ENCODE results near the gene KRTAP22-2.

Gene KRTAP22-2

DNA sequence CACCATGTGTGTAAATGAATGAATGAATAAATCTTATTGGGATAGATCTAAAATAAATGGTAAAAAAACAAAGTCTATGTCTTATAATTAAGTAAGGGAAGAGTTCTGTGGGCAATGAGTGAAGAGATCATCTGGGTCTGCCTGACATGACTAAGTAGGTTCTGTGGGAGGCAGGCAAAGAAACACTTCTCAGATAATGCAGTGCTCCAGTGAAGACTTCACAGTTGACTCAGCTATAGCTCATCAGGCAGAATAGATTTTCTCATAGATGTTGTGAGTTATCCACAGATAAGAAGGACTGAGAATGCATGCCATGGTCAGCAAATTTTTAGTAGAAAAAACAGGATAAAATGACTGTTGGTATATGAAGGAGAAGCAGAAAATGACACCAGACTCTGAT lies 12.4 kb downstream of the KRTAP22-2 start:
- TF ChIP-seq, protein P1, sequence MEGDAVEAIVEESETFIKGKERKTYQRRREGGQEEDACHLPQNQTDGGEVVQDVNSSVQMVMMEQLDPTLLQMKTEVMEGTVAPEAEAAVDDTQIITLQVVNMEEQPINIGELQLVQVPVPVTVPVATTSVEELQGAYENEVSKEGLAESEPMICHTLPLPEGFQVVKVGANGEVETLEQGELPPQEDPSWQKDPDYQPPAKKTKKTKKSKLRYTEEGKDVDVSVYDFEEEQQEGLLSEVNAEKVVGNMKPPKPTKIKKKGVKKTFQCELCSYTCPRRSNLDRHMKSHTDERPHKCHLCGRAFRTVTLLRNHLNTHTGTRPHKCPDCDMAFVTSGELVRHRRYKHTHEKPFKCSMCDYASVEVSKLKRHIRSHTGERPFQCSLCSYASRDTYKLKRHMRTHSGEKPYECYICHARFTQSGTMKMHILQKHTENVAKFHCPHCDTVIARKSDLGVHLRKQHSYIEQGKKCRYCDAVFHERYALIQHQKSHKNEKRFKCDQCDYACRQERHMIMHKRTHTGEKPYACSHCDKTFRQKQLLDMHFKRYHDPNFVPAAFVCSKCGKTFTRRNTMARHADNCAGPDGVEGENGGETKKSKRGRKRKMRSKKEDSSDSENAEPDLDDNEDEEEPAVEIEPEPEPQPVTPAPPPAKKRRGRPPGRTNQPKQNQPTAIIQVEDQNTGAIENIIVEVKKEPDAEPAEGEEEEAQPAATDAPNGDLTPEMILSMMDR (IDR thresholded peaks at IDR 0.05; ENCODE audit: low read depth, low read length, missing control alignments) = no peak
- DNase-seq (ENCODE audit: extremely low read depth, low read depth) = no peak
- H3K4me3 ChIP-seq (replicated peaks; ENCODE audit: low read depth, low read length) = no peak overlapping the region

GRCh38 chr21:30567617-30568016 lies 22.6 kb downstream of the KRTAP22-2 start:
- DNase-seq (ENCODE audit: extremely low read depth, low read depth) = no peak

DNA sequence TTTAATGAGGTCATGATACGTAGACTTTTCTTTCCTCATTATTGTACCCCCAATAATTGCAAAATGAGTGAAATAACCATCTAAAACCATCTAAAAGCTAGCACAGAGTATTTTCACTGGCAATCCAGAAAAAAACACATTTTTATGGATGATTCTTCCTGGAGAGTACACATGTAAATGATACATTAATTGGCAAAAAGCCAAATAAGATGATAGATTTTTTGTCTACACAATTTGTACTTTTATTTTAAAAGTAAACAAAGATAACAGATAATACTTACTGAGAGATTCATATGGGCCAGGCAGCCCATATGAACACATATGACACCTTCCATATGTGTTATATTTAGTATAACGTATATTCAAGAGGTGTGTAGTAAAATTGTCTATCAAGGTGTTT lies 26.6 kb downstream of the KRTAP22-2 start:
- DNase-seq (ENCODE audit: extremely low read depth, low read depth) = no peak
- TF ChIP-seq, protein P1 (IDR thresholded peaks at IDR 0.05; ENCODE audit: low read depth, low read length, missing control alignments) = no peak
- H3K4me3 ChIP-seq (replicated peaks; ENCODE audit: low read depth, low read length) = no peak overlapping the region

More at GRCh38 chr21:30567617-30568016, 22.6 kb downstream of the KRTAP22-2 start:
- H3K4me3 ChIP-seq (replicated peaks; ENCODE audit: low read depth, low read length) = no peak overlapping the region
- TF ChIP-seq, protein P1 (IDR thresholded peaks at IDR 0.05; ENCODE audit: low read depth, low read length, missing control alignments) = no peak

GRCh38 chr21:30563072-30563471 lies 27.1 kb downstream of the KRTAP22-2 start:
- H3K4me3 ChIP-seq (replicated peaks; ENCODE audit: low read depth, low read length) = no peak overlapping the region
- no peak for DNase-seq (ENCODE audit: extremely low read depth, low read depth)
- TF ChIP-seq, protein P1 (IDR thresholded peaks at IDR 0.05; ENCODE audit: low read depth, low read length, missing control alignments) = no peak

- TF ChIP-seq, protein P1 (IDR thresholded peaks at IDR 0.05; ENCODE audit: low read depth, low read length, missing control alignments) = no peak
- no peak overlapping the region for H3K4me3 ChIP-seq (replicated peaks; ENCODE audit: low read depth, low read length)
- DNase-seq (ENCODE audit: extremely low read depth, low read depth) = no peak
These were observed 28.2 kb downstream of the KRTAP22-2 start for GRCh38 chr21:30561957-30562356.

DNA sequence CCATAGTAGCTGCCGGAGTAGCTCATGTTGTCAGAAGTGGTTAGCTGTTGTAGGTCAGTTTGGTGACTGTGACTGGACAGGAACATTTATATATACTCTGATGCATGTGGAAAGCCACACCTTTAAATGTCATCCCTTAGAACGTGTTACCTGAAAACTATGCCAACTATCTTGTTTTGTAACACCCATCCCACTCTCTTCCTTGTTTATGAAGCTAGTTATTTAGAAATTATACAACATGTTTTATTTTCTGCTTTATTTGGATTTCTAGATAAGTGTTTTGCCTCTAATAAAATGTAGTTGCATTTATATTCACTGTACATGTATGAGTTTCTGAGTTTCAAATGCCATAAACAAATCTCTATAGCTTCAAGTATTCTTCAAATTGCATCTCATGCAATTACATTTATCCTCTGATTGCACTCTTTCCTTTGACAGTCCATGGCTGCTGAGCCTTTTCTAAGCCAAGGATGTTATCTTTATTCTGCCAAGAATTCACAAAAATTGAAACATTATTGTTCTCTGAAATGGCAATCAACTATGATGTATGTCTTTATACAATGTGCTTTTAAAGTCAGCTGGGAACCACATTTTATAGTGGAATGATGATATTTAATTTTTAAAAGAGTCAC lies 28.8 kb downstream of the KRTAP22-2 start, which contains the start of gene KRTAP19-7:
TSS of gene KRTAP19-7 (minus strand) at position 51 of the 632 bp plus-strand sequence. CDS start at position 26, 25 bp downstream.
- H3K4me3 ChIP-seq (replicated peaks; ENCODE audit: low read depth, low read length) = no peak within 1 kb of the TSS
- TF ChIP-seq, protein P1 (IDR thresholded peaks at IDR 0.05; ENCODE audit: low read depth, low read length, missing control alignments) = no peak
- no peak for DNase-seq (ENCODE audit: extremely low read depth, low read depth)

DNA sequence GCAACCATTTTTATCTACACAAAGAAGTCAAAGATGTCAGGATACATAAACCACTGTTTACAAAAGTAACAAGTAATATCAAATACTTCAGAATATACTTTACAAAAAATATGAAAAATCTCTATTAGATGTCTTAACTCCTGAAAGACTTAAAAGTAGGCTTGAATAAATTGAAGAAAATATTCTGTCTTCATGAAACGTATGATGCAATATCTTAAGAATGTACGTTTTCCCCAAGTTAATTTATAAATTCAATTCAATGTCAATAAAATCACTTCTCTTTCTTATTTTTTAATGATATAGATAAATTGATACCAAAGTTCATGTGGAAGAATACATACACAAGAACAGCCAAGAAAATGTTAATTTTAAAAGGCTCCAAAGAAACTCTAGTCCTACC lies 35.1 kb downstream of the KRTAP22-2 start:
- TF ChIP-seq, protein P1 (IDR thresholded peaks at IDR 0.05; ENCODE audit: low read depth, low read length, missing control alignments) = no peak
- no peak overlapping the region for H3K4me3 ChIP-seq (replicated peaks; ENCODE audit: low read depth, low read length)
- no peak for DNase-seq (ENCODE audit: extremely low read depth, low read depth)

Data from HFF-Myc (cell line).